Measurements from ENCODE around the gene DMAC2.
"Not testable (repeated sequence)": the region's sequence is repeated elsewhere in the genome, so short reads cannot be mapped to it uniquely, and the experiment has no call there.

The DMAC2 gene

DNA sequence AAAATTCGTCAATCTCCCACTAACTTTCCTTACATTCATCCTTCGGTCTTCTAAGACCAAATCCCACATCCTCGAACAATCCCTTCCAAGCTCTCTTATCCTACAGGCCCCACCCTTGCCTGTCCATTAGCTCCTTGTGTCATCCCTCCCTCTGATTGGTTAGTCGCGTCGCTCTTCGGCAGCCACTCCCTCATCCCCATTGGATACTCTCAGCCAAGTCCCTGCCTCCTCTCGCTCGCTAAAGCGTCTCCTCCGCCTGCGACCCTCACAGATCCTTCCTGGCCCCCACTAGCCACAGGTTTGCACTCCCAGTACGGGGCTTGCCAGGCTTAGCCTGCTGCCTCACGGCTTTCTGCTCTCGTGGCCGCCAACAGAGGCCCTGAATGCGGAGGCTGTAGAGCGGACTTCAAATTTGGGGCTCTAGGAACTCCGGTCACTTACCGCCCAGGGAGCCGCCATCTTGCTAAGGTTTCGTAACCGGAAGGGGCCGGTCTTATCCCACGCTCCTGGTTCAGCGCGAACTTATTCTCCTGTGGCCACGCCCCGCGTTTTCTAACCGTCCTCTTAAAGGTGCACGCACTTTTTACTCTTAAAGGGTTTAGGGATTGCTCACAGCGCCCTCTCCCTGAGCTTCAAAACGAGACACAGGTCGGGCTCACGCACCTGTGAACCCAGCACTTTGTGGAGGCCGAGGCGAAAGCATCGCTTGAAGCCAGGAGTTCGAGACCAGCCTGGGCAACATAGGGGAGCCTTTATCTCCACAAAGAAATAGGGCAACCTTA is at the start of gene DMAC2:
Gene DMAC2 (minus strand): TSS at position 472 of the 782 bp plus-strand sequence. CDS start 13 bp downstream, at position 459.
- DNase-seq (ENCODE audit: low spot score) = peak; percentile 100

DNA sequence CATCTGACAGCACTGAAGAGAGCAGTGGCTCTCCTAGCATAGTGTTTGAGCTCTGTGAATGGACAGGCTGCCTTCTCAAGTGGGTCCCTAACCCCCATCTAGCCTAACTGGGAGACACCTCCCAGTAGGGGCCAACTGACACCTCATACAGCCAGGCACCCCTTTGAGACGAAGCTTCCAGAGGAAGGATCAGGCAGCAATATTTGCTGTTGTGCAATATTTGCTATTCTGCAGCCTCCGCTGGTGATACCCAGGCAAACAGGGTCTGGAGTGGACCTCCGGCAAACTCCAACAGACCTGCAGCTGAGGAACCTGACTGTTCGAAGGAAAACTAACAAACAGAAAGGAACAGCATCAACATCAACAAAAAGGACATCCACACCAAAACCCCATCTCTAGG is 47.2 kb upstream of the DMAC2 start:
- DNase-seq (ENCODE audit: low spot score) = not testable (repeated sequence)

DNA sequence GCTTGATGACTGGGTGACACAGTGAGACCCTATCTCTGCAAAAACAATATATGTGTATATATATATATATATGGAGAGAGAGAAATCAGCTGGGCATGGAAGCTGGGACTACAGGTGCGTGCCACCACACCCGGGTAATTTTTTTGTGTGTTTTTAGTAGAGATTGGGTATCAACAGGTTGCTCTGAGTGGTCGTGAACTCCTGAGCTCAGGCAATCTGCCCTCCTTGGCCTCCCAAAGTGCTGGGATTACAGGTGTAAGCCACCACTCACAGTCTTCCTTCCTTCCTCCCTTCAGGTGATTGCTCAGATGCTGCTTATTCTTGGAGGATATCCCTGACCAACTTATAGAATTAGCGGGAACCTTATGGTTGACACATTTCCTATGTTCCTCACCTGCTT is 45.1 kb upstream of the DMAC2 start:
- no peak for DNase-seq (ENCODE audit: low spot score)

- no peak for DNase-seq (ENCODE audit: low spot score)
Measured at GRCh38 chr19:41480336-41480735, 40.6 kb upstream of the DMAC2 start.

- no peak for DNase-seq (ENCODE audit: low spot score)
Measured at GRCh38 chr19:41479757-41480191, 40.1 kb upstream of the DMAC2 start.

DNA sequence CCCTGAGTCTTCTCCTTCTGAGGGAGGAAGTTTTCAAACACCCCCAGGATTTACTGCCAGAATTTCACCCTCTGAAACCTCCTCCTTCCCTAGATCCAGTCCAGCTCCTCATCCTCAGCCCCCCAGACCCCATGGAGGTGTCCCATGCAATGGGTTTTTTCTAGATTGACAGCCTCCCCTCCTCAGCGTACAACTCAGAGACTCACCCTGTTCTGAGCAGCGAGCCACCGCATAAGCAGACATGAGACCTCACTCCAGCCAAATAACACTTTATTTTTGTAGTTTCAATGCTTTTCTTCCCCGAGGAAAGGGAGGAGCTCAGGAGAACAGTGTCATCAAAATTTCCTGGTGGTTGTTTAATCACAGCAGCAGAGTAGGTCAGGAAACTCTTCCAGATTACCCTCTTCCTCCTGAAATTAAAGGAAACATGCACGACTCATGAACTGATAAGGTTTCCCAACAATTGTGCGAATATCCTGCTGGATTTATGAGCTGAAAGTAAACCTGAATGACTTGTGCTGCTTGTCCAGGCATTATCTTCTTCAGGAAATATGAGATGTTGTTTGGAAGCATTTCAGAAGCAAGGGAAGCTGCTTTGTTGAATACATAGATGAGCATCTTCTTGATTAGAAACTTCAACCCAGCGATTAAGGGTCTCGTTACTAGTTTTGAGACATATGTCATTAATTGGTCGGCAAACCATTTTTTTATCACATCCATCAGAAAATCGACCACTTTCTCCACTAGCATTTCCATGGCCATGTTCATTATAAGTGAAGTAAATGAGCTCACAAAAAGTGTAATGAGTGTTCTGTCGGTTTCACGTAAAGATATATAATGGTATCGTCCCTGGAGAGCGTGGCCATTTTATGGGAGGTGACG is 39.4 kb upstream of the DMAC2 start:
- no peak for DNase-seq (ENCODE audit: low spot score)

DNA sequence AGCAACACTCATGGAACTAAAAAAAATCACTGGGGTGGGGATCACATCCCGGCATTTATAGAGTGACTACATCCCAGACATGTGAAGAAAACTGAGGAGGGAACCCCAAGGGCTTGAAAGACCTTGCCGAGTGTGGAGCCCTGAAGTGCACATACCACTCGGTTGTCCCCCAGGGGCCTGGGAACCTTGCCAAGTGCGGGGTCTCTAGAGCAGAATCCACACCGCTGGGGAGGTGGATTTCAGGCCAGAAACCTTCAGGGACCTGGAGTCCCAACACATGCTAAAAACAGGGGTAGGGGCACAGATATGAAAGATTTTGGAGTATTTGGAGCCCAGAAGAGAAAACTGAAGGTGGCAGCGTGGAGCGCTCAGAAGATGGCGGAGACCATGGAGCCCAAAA is 38.5 kb upstream of the DMAC2 start:
- no peak for DNase-seq (ENCODE audit: low spot score)

GRCh38 chr19:41476583-41476982 is 36.9 kb upstream of the DMAC2 start:
- DNase-seq (ENCODE audit: low spot score) = no peak

- not testable (repeated sequence) for DNase-seq (ENCODE audit: low spot score)
Measured at GRCh38 chr19:41463257-41464256, 23.8 kb upstream of the DMAC2 start.

GRCh38 chr19:41462497-41462896 is 22.8 kb upstream of the DMAC2 start:
- DNase-seq (ENCODE audit: low spot score) = no peak

GRCh38 chr19:41457241-41457640 is 17.5 kb upstream of the DMAC2 start:
- no peak for DNase-seq (ENCODE audit: low spot score)

DNA sequence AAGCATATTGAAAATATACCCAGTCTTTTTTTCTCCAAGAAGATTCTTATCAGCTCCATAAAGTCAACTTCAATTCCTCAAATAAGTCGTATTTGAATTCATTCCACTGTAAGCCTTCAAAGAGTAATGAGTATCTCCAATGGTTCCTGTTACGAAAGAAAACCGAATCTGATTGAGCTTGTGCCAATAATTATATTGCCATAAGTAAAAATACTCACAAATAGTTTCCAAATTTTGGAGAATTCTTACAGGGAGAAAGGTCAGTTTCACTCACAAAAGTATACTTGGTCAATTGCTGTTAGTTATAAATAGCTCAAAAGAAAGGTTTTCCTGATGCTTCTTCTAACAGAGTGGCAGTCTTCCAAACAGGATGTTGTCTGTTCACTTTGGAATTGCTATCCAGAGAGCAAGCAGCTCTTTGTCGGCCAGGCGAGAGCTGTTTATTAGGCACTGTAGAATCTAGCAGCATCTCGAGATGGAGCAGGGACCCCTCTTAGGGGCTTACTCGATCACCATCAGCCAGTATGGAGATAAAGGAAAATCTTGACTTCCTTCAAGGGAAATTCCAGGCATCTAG is 16.7 kb upstream of the DMAC2 start:
- DNase-seq (ENCODE audit: low spot score) = no peak

GRCh38 chr19:41455936-41456335 is 16.2 kb upstream of the DMAC2 start:
- no peak for DNase-seq (ENCODE audit: low spot score)

GRCh38 chr19:41452584-41453275 is 13.0 kb upstream of the DMAC2 start:
- DNase-seq (ENCODE audit: low spot score) = no peak

DNA sequence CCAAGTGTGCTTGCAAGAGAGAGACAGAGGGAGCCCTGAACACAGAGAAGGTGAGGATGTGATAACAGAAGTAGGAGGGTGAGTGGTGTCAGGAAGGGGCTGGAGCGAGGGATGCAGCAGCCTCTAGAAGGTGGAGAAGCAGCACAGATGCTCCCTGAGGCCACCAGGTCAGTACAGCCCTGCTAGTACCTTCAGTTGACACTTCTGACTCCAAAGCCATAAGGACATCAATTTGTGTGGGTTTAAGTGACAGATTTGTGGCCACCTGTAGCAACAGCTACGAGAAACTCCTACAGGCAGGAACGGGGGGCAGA is 10.1 kb upstream of the DMAC2 start:
- DNase-seq (ENCODE audit: low spot score) = no peak

GRCh38 chr19:41449079-41449864 is 9.6 kb upstream of the DMAC2 start:
- DNase-seq (ENCODE audit: low spot score) = peak; percentile 80

- no peak for DNase-seq (ENCODE audit: low spot score)
Measured at GRCh38 chr19:41447732-41448332, 8.1 kb upstream of the DMAC2 start.

- DNase-seq (ENCODE audit: low spot score) = no peak
Measured at GRCh38 chr19:41445575-41445974, 5.9 kb upstream of the DMAC2 start.

- DNase-seq (ENCODE audit: low spot score) = no peak
Measured at GRCh38 chr19:41443813-41444455, 4.2 kb upstream of the DMAC2 start.

Data from cerebellar cortex (tissue), 1 donor.